Endothelial cell of umbilical vein (primary cell): ENCODE data around the gene UBASH3A. TPM values are rescaled to one million over a fixed set of nuclear protein-coding genes. Genes with fewer than 3 reads are reported as not detected.

Experiments used
- BruUV-seq: library from RNA; stranded (reverse); fragments of 400-500 nt; replicated peaks from 2 replicates; lab custom pipeline; 2021; lab: Mats Ljungman, UMichigan
- CTCF ChIA-PET: fragments of 300-600, 350-600 bp; sonication (Branson Sonifier 250); formaldehyde crosslinking; loops from one replicate; lab custom pipeline; 2021; ENCODE audit warnings: antibody characterized with exemption, inconsistent platforms; lab: Charles Lee
- POLR2A ChIA-PET: fragments of 300-600, 350-600 bp; sonication (Branson Sonifier 250); formaldehyde crosslinking; loops from one replicate; lab custom pipeline; 2021; ENCODE audit warnings: antibody characterized with exemption, inconsistent platforms; lab: Charles Lee
- DNase-seq: peaks from one replicate; pipeline ENCODE4 v3.0.0-alpha.2; 2011; ENCODE audit warnings: low read depth, low spot score
- FAIRE-seq: peaks from 2 replicates; lab custom pipeline; 2011; peaks lifted over from hg19 to GRCh38; lab: Jason Lieb, UNC
- H2AFZ ChIP-seq: 2 replicates; pipeline ENCODE4 v1.6.0; 2012; ENCODE audit warnings: low read depth, low read length, control low read depth, inconsistent platforms
- H3K27ac ChIP-seq: 2 replicates; pipeline ENCODE4 v1.5.1; 2011; ENCODE audit warnings: low read depth, mild to moderate bottlenecking, control low read depth, low read length, moderate library complexity; ENCODE audit not compliant: insufficient read depth
- H3K27me3 ChIP-seq, 2 experiments: 2 replicates each; pipeline versions ENCODE4 v1.6.0 to v1.6.1; 2011; ENCODE audit warnings: low read length in 2 of 2, mixed read lengths in 1 of 2; ENCODE audit not compliant: control insufficient read depth in 2 of 2, insufficient read depth in 2 of 2
- H3K36me3 ChIP-seq, 2 experiments: 2 replicates in 1 of 2; 3 replicates in 1 of 2; pipeline ENCODE4 v1.5.1; 2011; ENCODE audit warnings: low read length in 2 of 2, mild to moderate bottlenecking in 1 of 2, moderate library complexity in 1 of 2; ENCODE audit not compliant: control insufficient read depth in 2 of 2, insufficient read depth in 2 of 2; ENCODE audit errors: extremely low read depth in 1 of 2
- H3K4me1 ChIP-seq: 3 replicates; pipeline ENCODE4 v1.5.1; 2011; ENCODE audit warnings: mild to moderate bottlenecking, low read length; ENCODE audit not compliant: control insufficient read depth, insufficient read depth; ENCODE audit errors: extremely low read depth
- H3K4me2 ChIP-seq: 2 replicates; pipeline ENCODE4 v1.6.1; 2011; ENCODE audit warnings: low read length, control low read depth, mixed read lengths; ENCODE audit not compliant: insufficient read depth
- H3K4me3 ChIP-seq, 3 experiments: fragments of 200-600 bp in 1 of 3; sonication (generic), shearing (Covaris generic) in 1 of 3; replicated peaks in 1 of 3; 2 replicates each; pipeline ENCODE4 v1.5.1; 2011 to 2016; ENCODE audit warnings: control low read depth in 3 of 3, low read length in 3 of 3, mild to moderate bottlenecking in 2 of 3, inconsistent platforms in 1 of 3, low read depth in 1 of 3, moderate library complexity in 1 of 3; ENCODE audit not compliant: insufficient read depth in 1 of 3
- H3K79me2 ChIP-seq: 2 replicates; pipeline ENCODE4 v1.6.0; 2012; ENCODE audit warnings: low read length, inconsistent platforms; ENCODE audit not compliant: control insufficient read depth, insufficient read depth
- H3K9ac ChIP-seq: replicated peaks from 2 replicates; pipeline ENCODE3; 2011; ENCODE audit warnings: low read length, control low read depth; ENCODE audit not compliant: insufficient read depth; ENCODE audit errors: extremely low read depth
- H3K9me1 ChIP-seq: replicated peaks from 3 replicates; pipeline ENCODE4 v1.6.0; 2011; ENCODE audit warnings: mild to moderate bottlenecking, low read length; ENCODE audit not compliant: control insufficient read depth, insufficient read depth; ENCODE audit errors: extremely low read depth
- H3K9me3 ChIP-seq: replicated peaks from 2 replicates; pipeline ENCODE4 v1.5.1; 2012; ENCODE audit warnings: low read length, inconsistent platforms; ENCODE audit not compliant: control insufficient read depth, insufficient read depth
- H4K20me1 ChIP-seq: replicated peaks from 2 replicates; pipeline ENCODE3; 2011; ENCODE audit warnings: mild to moderate bottlenecking, low read length; ENCODE audit not compliant: control insufficient read depth, insufficient read depth; ENCODE audit errors: extremely low read depth
- CTCF ChIP-seq, 2 donors: IDR thresholded peaks; 1 replicate in 1 of 2; 2 replicates in 1 of 2; pipeline ENCODE4 v1.5.1; 2011; ENCODE audit warnings: low read length in 2 of 2, mild to moderate bottlenecking in 2 of 2, moderate library complexity in 2 of 2, control low read depth in 1 of 2, inconsistent platforms in 1 of 2, low read depth in 1 of 2; ENCODE audit not compliant: insufficient read depth in 1 of 2; ENCODE audit errors: extremely low read depth in 1 of 2
- EZH2 ChIP-seq: IDR thresholded peaks from 2 replicates; pipeline ENCODE4 v1.6.1; 2012; ENCODE audit warnings: borderline replicate concordance, low read depth, mild to moderate bottlenecking, moderate library complexity, low read length, inconsistent platforms; ENCODE audit not compliant: severe bottlenecking
- FOS ChIP-seq: IDR thresholded peaks from 2 replicates; pipeline ENCODE4 v1.6.1; 2011; ENCODE audit warnings: mild to moderate bottlenecking, low read length, moderate library complexity, borderline replicate concordance; ENCODE audit not compliant: insufficient read depth
- MAX ChIP-seq: IDR thresholded peaks from 2 replicates; pipeline ENCODE4 v1.6.1; 2011; ENCODE audit not compliant: insufficient read depth, insufficient read length
- MYC ChIP-seq: IDR thresholded peaks from one replicate; pipeline ENCODE4 v1.6.1; 2011; ENCODE audit warnings: mild to moderate bottlenecking, low read depth, low read length
- POLR2A ChIP-seq: IDR thresholded peaks from 2 replicates; pipeline ENCODE4 v1.6.1; 2012; ENCODE audit warnings: low read depth, mild to moderate bottlenecking, control low read depth, low read length
- POLR2AphosphoS5 ChIP-seq: IDR thresholded peaks from 2 replicates; pipeline ENCODE4 v1.6.1; 2012; ENCODE audit warnings: low read depth, mild to moderate bottlenecking, control low read depth, low read length, moderate library complexity; ENCODE audit not compliant: insufficient read depth
- dilution Hi-C: fragments of 300-500 bp; cut with MboI; formaldehyde crosslinking; loops from one replicate; pipeline ENCODE4 v1.15.0; 2019; ENCODE audit warnings: low sequenced_read_pairs; ENCODE audit not compliant: extremely low pct_ligation_motif_present
- intact Hi-C: fragments of 100-400 bp; cut with micrococcal nuclease; formaldehyde crosslinking; loops from one replicate; pipeline ENCODE4 v1.10.0; 2022
- polyA plus RNA-seq, 4 experiments: library from polyadenylated mRNA; depleted of rRNA in 3 of 4; stranded (reverse) in 3 of 4; unstranded in 1 of 4; fragments of >200 nt; gene quantifications; 2 replicates each; pipeline versions ENCODE4 v1.2.1 to v1.2.3, GENCODE V29; 2011 to 2012; ENCODE audit warnings: missing spikeins in 1 of 4
- total RNA-seq: library from RNA; stranded (reverse); gene quantifications from 2 replicates; pipeline ENCODE4 v1.2.3, GENCODE V29; 2021

Gene UBASH3A
- total and polyA plus RNA-seq, 2 donors (not counting 3 experiments of a cell fraction or from before 2014, with no cell fraction given) = not detected

- DNase-seq = no peak
- Histone ChIP-seq H3K36me3 (no peaks in the 10 kb centered on the region), H3K79me2 (no peaks in the 10 kb centered on the region), H3K9me1 (no peaks in the 10 kb centered on the region), H3K9ac (no peak overlapping the region), H3K4me1 (no peaks in the 10 kb centered on the region), H3K27me3 (peaks cover 11 to 36% of the 10 kb centered on the region in 2 experiments), H2AFZ (no peak overlapping the region), H3K4me2 (no peak overlapping the region), H3K4me3 (no peak overlapping the region), H3K9me3 (no peaks in the 10 kb centered on the region), H4K20me1 (no peaks in the 10 kb centered on the region), H3K27ac (no peak overlapping the region)
- intact Hi-C loops = no loop called here
- ChIA-PET CTCF (no interaction called here), POLR2A (no interaction called here)
- no peak for FAIRE-seq
- TF ChIP-seq MAX = no peak
- TF ChIP-seq EZH2 = no peak
- no peak for TF ChIP-seq POLR2AphosphoS5
- no peak for TF ChIP-seq CTCF (IDR thresholded peaks at IDR 0.05; ENCODE audit: extremely low read depth in 1 of 2, insufficient read depth in 1 of 2, low read depth in 1 of 2, low read length in 2 of 2)
- no peak for TF ChIP-seq POLR2A
- dilution Hi-C loops = no loop called here
- BruUV-seq = no TSS peak
Measured at GRCh38 chr21:42418886-42419285, 15.2 kb downstream of the UBASH3A start.

GRCh38 chr21:42419845-42420244 is 16.1 kb downstream of the UBASH3A start:
- no peaks in the 10 kb centered on the region for H3K9me1 ChIP-seq
- no peaks in the 10 kb centered on the region for H4K20me1 ChIP-seq
- H3K4me1 ChIP-seq = peaks cover 2% of the 10 kb centered on the region
- CTCF ChIA-PET = no interaction called here
- H3K27me3 ChIP-seq = peaks cover 17 to 43% of the 10 kb centered on the region in 2 experiments
- FAIRE-seq (no peak), DNase-seq (no peak)
- intact Hi-C loops = no loop called here
- no peaks in the 10 kb centered on the region for H3K79me2 ChIP-seq
- H3K9me3 ChIP-seq = no peaks in the 10 kb centered on the region
- no peak overlapping the region for H3K4me2 ChIP-seq
- H2AFZ ChIP-seq = no peak overlapping the region
- POLR2A ChIA-PET = no interaction called here
- no peak overlapping the region for H3K27ac ChIP-seq
- no peaks in the 10 kb centered on the region for H3K36me3 ChIP-seq
- TF ChIP-seq FOS (no peak), MYC (no peak)
- H3K9ac ChIP-seq = no peak overlapping the region
- dilution Hi-C loops = no loop called here
- no peak overlapping the region for H3K4me3 ChIP-seq
- no TSS peak for BruUV-seq
